KMS-11 (cell line): ENCODE data around the gene MIPOL1.
A peak's percentile ranks its signal among the peaks of the same experiment; 100 is the strongest.
"Not testable (repeated sequence)": the region's sequence is repeated elsewhere in the genome, so short reads cannot be mapped to it uniquely, and the experiment has no call there.

ENCODE experiments used
- H2AFZ ChIP-seq: fragments of 200-600 bp; sonication (generic); 2 replicates; pipeline ENCODE4 v1.6.1; 2016; ENCODE audit warnings: antibody characterized with exemption, mixed run types, low read depth
- H3K27ac ChIP-seq: fragments of 200-600 bp; sonication (generic); 2 replicates; pipeline ENCODE4 v1.6.1; 2016; ENCODE audit warnings: mild to moderate bottlenecking, mixed run types
- H3K27me3 ChIP-seq: fragments of 200-600 bp; sonication (generic); 2 replicates; pipeline ENCODE4 v1.6.1; 2017; ENCODE audit warnings: mild to moderate bottlenecking, low read depth, mixed run types, moderate library complexity; ENCODE audit not compliant: insufficient read depth
- H3K36me3 ChIP-seq: fragments of 200-600 bp; sonication (generic); 2 replicates; pipeline ENCODE4 v1.6.1; 2017; ENCODE audit warnings: mild to moderate bottlenecking, mixed run types; ENCODE audit not compliant: insufficient read depth
- H3K4me1 ChIP-seq: fragments of 200-600 bp; sonication (generic); 2 replicates; pipeline ENCODE4 v1.6.1; 2016; ENCODE audit warnings: mild to moderate bottlenecking, low read depth, mixed run types; ENCODE audit not compliant: poor library complexity, severe bottlenecking
- H3K4me2 ChIP-seq: fragments of 200-600 bp; sonication (generic); 2 replicates; pipeline ENCODE4 v1.7.0; 2016; ENCODE audit warnings: mild to moderate bottlenecking, mixed run types
- H3K4me3 ChIP-seq: fragments of 200-600 bp; sonication (generic); IDR thresholded peaks from 2 replicates; pipeline ENCODE4 v1.6.1; 2017; ENCODE audit warnings: low read depth, low read length, mixed read lengths; ENCODE audit not compliant: insufficient read depth
- H3K79me2 ChIP-seq: fragments of 200-600 bp; sonication (generic); 2 replicates; pipeline ENCODE4 v1.6.1; 2016; ENCODE audit warnings: low read depth, mixed run types; ENCODE audit not compliant: insufficient read depth
- H3K9ac ChIP-seq: fragments of 200-600 bp; sonication (generic); 2 replicates; pipeline ENCODE4 v1.6.1; 2016; ENCODE audit warnings: mild to moderate bottlenecking, mixed run types
- H4K20me1 ChIP-seq: fragments of 200-600 bp; sonication (generic); 2 replicates; pipeline ENCODE4 v1.6.1; 2016; ENCODE audit warnings: mild to moderate bottlenecking, mixed run types; ENCODE audit not compliant: insufficient read depth
- TF ChIP-seq, protein P1 (sequence below): fragments of 200-600 bp; sonication (generic); conservative IDR thresholded peaks from 2 replicates; pipeline ENCODE4 v1.6.1; 2017; ENCODE audit warnings: low read depth, mild to moderate bottlenecking, antibody characterized with exemption, low read length, moderate library complexity, mixed read lengths

The MIPOL1 gene

DNA sequence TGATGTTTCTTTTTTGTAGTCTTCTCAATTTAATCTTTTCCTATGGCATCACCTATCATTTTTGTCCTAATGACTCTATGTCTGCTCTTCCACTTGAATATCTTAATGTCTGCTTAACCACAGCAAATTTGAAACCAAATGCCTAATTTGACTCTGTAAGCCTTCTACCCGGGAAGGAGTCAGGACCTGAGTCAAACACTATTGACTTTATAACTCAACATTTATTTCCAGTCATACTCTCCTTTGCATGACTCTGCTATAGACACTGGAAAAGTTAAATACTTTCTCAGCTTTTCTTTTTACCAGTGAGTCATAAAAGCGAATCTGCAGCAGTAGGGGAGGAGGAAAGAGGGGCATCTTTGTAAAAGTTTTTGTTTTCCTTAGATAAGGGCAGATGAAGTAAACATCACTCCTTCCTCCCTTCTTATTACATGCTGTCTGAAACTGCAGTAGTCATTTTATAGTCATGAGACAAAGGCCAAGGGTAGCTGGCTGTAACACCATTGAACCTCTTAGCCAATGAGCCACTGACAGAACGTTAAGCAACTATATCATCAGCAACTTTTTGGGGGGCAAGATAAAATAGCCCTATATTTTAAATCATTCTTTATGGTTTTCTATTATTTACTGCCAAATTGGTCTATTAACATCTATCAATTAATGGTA lies 179.3 kb downstream of the MIPOL1 start:
- Histone ChIP-seq H3K36me3 (no peaks in the 10 kb centered on the region), H3K79me2 (no peaks in the 10 kb centered on the region)

GRCh38 chr14:37384870-37385596 lies 187.3 kb downstream of the MIPOL1 start:
- H3K79me2 ChIP-seq = no peaks in the 10 kb centered on the region
- no peaks in the 10 kb centered on the region for H3K27me3 ChIP-seq
- H3K4me2 ChIP-seq = peak overlapping the region; percentile 52
- H3K27ac ChIP-seq = peak overlapping the region; percentile 56
- H4K20me1 ChIP-seq = no peaks in the 10 kb centered on the region
- peak overlapping the region; percentile 31; the same call in 1 of the 2 replicates for H3K9ac ChIP-seq
- H3K4me1 ChIP-seq = peaks cover 29% of the 10 kb centered on the region
- TF ChIP-seq, protein P1, sequence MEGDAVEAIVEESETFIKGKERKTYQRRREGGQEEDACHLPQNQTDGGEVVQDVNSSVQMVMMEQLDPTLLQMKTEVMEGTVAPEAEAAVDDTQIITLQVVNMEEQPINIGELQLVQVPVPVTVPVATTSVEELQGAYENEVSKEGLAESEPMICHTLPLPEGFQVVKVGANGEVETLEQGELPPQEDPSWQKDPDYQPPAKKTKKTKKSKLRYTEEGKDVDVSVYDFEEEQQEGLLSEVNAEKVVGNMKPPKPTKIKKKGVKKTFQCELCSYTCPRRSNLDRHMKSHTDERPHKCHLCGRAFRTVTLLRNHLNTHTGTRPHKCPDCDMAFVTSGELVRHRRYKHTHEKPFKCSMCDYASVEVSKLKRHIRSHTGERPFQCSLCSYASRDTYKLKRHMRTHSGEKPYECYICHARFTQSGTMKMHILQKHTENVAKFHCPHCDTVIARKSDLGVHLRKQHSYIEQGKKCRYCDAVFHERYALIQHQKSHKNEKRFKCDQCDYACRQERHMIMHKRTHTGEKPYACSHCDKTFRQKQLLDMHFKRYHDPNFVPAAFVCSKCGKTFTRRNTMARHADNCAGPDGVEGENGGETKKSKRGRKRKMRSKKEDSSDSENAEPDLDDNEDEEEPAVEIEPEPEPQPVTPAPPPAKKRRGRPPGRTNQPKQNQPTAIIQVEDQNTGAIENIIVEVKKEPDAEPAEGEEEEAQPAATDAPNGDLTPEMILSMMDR = no peak
- H3K4me3 ChIP-seq = no peak overlapping the region
- H3K36me3 ChIP-seq = no peaks in the 10 kb centered on the region
- H2AFZ ChIP-seq = peak overlapping the region; percentile 49; the same call in 1 of the 2 replicates

More for the DNA sequence above, 179.3 kb downstream of the MIPOL1 start:
- Histone ChIP-seq H3K27ac (no peak overlapping the region), H3K9ac (no peak overlapping the region), H3K27me3 (no peaks in the 10 kb centered on the region), H3K4me1 (no peaks in the 10 kb centered on the region), H2AFZ (no peak overlapping the region), H3K4me3 (no peak overlapping the region), H4K20me1 (no peaks in the 10 kb centered on the region), H3K4me2 (no peak overlapping the region)
- TF ChIP-seq, protein P1 = no peak

DNA sequence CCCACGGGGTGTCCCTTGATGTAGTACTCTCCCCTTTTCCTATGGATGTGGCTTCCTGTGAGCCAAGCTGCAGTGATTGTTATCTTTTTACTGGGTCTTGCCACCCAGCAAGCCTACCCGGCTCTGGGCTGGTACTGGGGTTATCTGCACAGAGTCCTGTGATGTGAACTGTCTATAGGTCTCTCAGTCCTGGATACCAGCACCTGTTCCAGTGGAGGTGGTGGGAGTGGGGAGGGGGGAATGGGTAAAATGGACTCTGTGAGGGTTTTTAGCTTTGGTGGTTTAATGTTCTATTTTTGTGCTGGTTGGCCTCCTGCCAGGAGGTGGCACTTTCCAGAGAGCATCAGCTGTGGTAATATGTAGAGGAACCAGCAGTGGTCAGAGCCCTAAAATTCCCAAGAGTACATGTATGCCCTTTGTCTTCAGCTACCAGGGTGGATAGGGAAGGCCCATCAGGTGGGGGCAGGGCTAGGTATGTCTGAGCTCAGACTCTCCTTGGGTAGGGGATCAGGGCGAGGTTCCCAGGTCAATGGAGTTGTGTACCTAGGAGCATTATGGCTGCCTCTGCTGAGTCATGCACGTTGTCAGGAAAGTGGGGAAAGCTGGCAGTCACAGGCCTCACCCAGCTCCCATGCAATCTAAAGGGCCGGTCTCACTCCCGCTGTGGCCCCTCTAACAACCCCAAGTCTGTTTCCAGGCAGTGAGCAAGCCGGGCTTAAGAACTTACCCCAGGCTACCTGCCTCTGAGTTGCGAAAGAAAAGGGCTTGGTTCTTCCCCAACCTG lies 199.6 kb downstream of the MIPOL1 start:
- not testable (repeated sequence) for H4K20me1 ChIP-seq, H3K9ac ChIP-seq, H3K79me2 ChIP-seq, H3K36me3 ChIP-seq, H3K4me3 ChIP-seq, H3K4me2 ChIP-seq, H3K27me3 ChIP-seq
- peaks cover 29% of the 10 kb centered on the region for H3K4me1 ChIP-seq
- H2AFZ ChIP-seq = peak overlapping the region; percentile 26; the same call in 1 of the 2 replicates
- H3K27ac ChIP-seq = peak overlapping the region; percentile 26; the same call in 1 of the 2 replicates

DNA sequence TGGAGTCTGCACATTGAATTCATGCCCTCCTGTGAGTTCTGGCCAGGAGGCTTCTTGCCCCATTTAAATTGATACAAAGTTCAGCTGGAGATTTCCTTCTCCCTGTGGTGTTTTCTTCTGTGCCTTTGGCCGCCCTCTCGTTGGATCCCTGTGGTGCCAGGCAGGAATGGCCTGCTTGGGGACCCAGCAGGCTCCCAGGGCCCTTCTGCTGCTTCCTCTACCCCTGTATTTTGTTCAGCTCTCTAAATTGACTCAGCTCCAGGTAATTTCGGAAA lies 200.1 kb downstream of the MIPOL1 start:
- Histone ChIP-seq H3K27me3 (no peaks in the 10 kb centered on the region), H2AFZ (peak overlapping the region; percentile 26; the same call in 1 of the 2 replicates), H3K27ac (peak overlapping the region; percentile 26; the same call in 1 of the 2 replicates), H4K20me1 (no peaks in the 10 kb centered on the region), H3K4me2 (no peak overlapping the region), H3K36me3 (no peaks in the 10 kb centered on the region), H3K9ac (no peak overlapping the region), H3K4me1 (peaks cover 24% of the 10 kb centered on the region), H3K4me3 (no peak overlapping the region), H3K79me2 (no peaks in the 10 kb centered on the region)
- TF ChIP-seq, protein P1 = no peak
